CD4-positive, alpha-beta memory T cell (primary cell): ENCODE results near the gene TMPRSS7. TPM values are rescaled to one million over a fixed set of nuclear protein-coding genes. Genes with fewer than 3 reads are reported as not detected.

Source experiments
- CTCF ChIA-PET: fragments of 350-600 bp; sonication (Branson Sonifier 250); formaldehyde crosslinking; loops from one replicate; lab custom pipeline; 2021; ENCODE audit warnings: inconsistent platforms; ENCODE audit not compliant: partially characterized antibody; lab: Charles Lee
- POLR2A ChIA-PET: fragments of 350-600 bp; sonication (Branson Sonifier 250); formaldehyde crosslinking; loops from one replicate; lab custom pipeline; 2021; ENCODE audit not compliant: partially characterized antibody; lab: Charles Lee
- DNase-seq, 5 donors: peaks; one replicate each; pipeline versions ENCODE4 v3.0.0 to v3.0.0-alpha.2; 2020 to 2022; ENCODE audit warnings: mixed read lengths in 1 of 5
- H3K27ac ChIP-seq: one replicate; pipeline ENCODE4 v1.7.0; 2013; ENCODE audit warnings: low read depth, low read length
- H3K27me3 ChIP-seq: 2 replicates; pipeline ENCODE4 v1.7.0; 2013; ENCODE audit warnings: mild to moderate bottlenecking, low read length, moderate library complexity; ENCODE audit not compliant: insufficient read depth
- H3K36me3 ChIP-seq: 2 replicates; pipeline ENCODE4 v1.7.0; 2013; ENCODE audit warnings: mild to moderate bottlenecking, low read length, moderate library complexity; ENCODE audit not compliant: insufficient read depth
- H3K4me1 ChIP-seq: 2 replicates; pipeline ENCODE4 v1.7.0; 2013; ENCODE audit warnings: mild to moderate bottlenecking, low read length, moderate library complexity; ENCODE audit not compliant: insufficient read depth
- H3K4me3 ChIP-seq, 2 donors: one replicate each; pipeline ENCODE4 v1.7.0; 2013; ENCODE audit warnings: low read length in 2 of 2, mild to moderate bottlenecking in 1 of 2
- H3K9me3 ChIP-seq, 2 donors: one replicate each; pipeline ENCODE4 v1.7.0; 2013; ENCODE audit warnings: low read length in 2 of 2, control low read depth in 1 of 2; ENCODE audit not compliant: control insufficient read depth in 1 of 2
- H3K27ac Mint-ChIP-seq, 7 donors: one replicate each; pipeline ENCODE4 v1.8.0; 2020 to 2021; ENCODE audit warnings: mixed read lengths in 7 of 7, mild to moderate bottlenecking in 6 of 7, inconsistent platforms in 3 of 7, moderate library complexity in 3 of 7
- H3K27me3 Mint-ChIP-seq, 2 donors: one replicate each; pipeline ENCODE4 v1.8.0; 2020 to 2021; ENCODE audit warnings: mixed read lengths in 2 of 2
- H3K36me3 Mint-ChIP-seq, 2 donors: one replicate each; pipeline ENCODE4 v1.8.0; 2020 to 2021; ENCODE audit warnings: mixed read lengths in 2 of 2, inconsistent platforms in 1 of 2, mild to moderate bottlenecking in 1 of 2
- H3K4me1 Mint-ChIP-seq, 4 donors: one replicate each; pipeline ENCODE4 v1.8.0; 2020 to 2021; ENCODE audit warnings: mixed read lengths in 4 of 4, mild to moderate bottlenecking in 1 of 4
- H3K4me3 Mint-ChIP-seq, 8 donors: one replicate each; pipeline ENCODE4 v1.8.0; 2020 to 2021; ENCODE audit warnings: mixed read lengths in 8 of 8, mild to moderate bottlenecking in 7 of 8, moderate library complexity in 6 of 8, inconsistent platforms in 3 of 8
- H3K9me3 Mint-ChIP-seq, 8 donors: one replicate each; pipeline ENCODE4 v1.8.0; 2020 to 2021; ENCODE audit warnings: mixed read lengths in 8 of 8, mild to moderate bottlenecking in 5 of 8, inconsistent platforms in 3 of 8, moderate library complexity in 1 of 8
- intact Hi-C: fragments of 100-400 bp; cut with micrococcal nuclease; formaldehyde crosslinking; loops from one replicate; pipeline ENCODE4 v1.15.1; 2023
- polyA plus RNA-seq, 2 donors: library from polyadenylated mRNA; unstranded; fragments of 300-500 nt; fragmentation: Illumina TruSeq; gene quantifications; one replicate each; pipeline ENCODE4 v1.2.3, GENCODE V29; 2021
- total RNA-seq, 2 experiments: library from RNA; stranded (reverse); gene quantifications; one replicate each; pipeline ENCODE4 v1.2.3, GENCODE V29; 2021

The TMPRSS7 gene
- total RNA-seq (under 1 TPM in 1 of 2 experiments, not detected in 1; 0.15 TPM), polyA plus RNA-seq (under 1 TPM; 0.26 TPM)

GRCh38 chr3:112034436-112034835 lies at the start of gene TMPRSS7:
Gene TMPRSS7, plus strand, starts transcription at chr3:112034736. Its CDS starts 110 bp downstream, at chr3:112034846.
- CTCF ChIA-PET, result interaction anchor here (1.7 kb wide), 1 partner anchor 10 kb away, joined by 5 read pairs; no protein-coding TSS in a partner anchor
- Mint-ChIP-seq H3K27me3 (no peaks in the 10 kb centered on the region), H3K4me1 (no peaks in the 10 kb centered on the region), H3K36me3 (no peaks in the 10 kb centered on the region), H3K9me3 (peaks cover 0 to 3% (median 0%) of the 10 kb centered on the region in 8 donors), H3K27ac (no peak within 1 kb of the TSS), H3K4me3 (no peak within 1 kb of the TSS)
- no peak for DNase-seq
- no peak within 1 kb of the TSS for H3K27ac ChIP-seq
- no peaks in the 10 kb centered on the region for H3K27me3 ChIP-seq
- no peaks in the 10 kb centered on the region for H3K36me3 ChIP-seq
- H3K4me3 ChIP-seq, result no peak within 1 kb of the TSS
- no peaks in the 10 kb centered on the region for H3K9me3 ChIP-seq
- H3K4me1 ChIP-seq, result no peaks in the 10 kb centered on the region
- intact Hi-C loops, result no loop called here
- POLR2A ChIA-PET, result no interaction called here

DNA sequence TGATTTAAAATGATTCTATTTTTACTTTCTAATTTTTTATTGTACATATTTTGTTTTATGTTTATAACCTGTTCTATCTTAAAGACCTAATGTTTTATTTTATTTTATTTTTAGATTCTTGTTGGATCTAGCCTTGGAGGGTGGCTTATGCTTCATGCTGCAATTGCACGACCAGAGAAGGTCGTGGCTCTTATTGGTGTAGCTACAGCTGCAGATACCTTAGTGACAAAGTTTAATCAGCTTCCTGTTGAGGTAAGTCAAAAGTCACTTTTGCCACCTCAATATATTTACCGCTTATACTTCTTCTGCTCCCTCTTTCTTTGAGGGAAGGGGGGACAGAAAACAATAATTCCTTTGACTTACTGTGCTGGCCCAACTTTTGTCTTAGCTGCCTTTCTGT lies 47.7 kb upstream of the TMPRSS7 start:
- CTCF ChIA-PET, result interaction anchor here (1.0 to 11.3 kb wide), 7 partner anchors 9 to 318 kb away, joined by 3 to 207 read pairs (median 4); partner anchors contain the start of gene TAGLN3
- intact Hi-C loops, result loop anchor here (10.0 kb wide), 1 partner anchor 912 kb away; the partner anchor contains the start of gene NECTIN3
- peaks cover 18% of the 10 kb centered on the region for H3K36me3 ChIP-seq
- Mint-ChIP-seq H3K4me1 (peaks cover 37 to 44% (median 41%) of the 10 kb centered on the region in 4 donors), H3K9me3 (no peaks in the 10 kb centered on the region), H3K36me3 (peaks cover 33 to 46% of the 10 kb centered on the region in 2 donors), H3K27me3 (no peaks in the 10 kb centered on the region), H3K27ac (peak overlapping the region in 5 of 7 donors; percentile 3 to 58 (median 14)), H3K4me3 (no peak overlapping the region)
- no peaks in the 10 kb centered on the region for H3K27me3 ChIP-seq
- H3K9me3 ChIP-seq, result no peaks in the 10 kb centered on the region
- peaks cover 36% of the 10 kb centered on the region for H3K4me1 ChIP-seq
- no peak overlapping the region for H3K27ac ChIP-seq
- no peak for DNase-seq
- H3K4me3 ChIP-seq, result no peak overlapping the region
- POLR2A ChIA-PET, result no interaction called here

DNA sequence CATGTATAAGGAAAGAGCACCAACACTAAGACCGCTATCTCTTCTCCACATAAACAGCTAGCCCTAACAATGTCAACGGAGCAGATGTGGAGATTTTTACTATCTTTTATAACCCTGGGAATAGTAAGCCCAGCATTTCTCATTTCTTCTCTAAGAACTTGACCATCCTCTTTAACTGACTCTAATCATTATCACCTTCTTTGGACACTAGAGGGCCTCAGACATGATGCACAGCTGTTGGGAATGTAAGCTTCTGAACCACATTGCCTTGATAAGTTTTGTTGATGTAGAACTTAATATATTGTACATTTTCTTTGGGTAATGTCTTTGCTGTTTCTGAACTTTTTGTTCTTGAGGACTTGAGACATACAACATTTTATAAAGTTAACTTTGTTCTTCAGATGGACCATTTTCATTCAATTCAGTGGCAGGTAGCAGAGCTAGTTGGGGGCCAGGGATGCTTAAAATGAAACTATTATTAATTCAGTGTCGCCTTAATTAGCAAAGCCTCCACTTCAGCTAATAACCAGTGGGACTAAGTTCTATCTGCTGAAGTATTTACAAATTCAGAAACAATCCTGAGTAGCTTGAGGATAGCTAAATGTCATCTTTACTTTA lies 45.4 kb upstream of the TMPRSS7 start:
- Histone ChIP-seq H3K4me1 (peaks cover 17% of the 10 kb centered on the region), H3K4me3 (no peak overlapping the region), H3K27ac (no peak overlapping the region), H3K9me3 (no peaks in the 10 kb centered on the region), H3K27me3 (no peaks in the 10 kb centered on the region), H3K36me3 (peaks cover 18% of the 10 kb centered on the region)
- Mint-ChIP-seq H3K36me3 (peaks cover 50 to 56% of the 10 kb centered on the region in 2 donors), H3K9me3 (no peaks in the 10 kb centered on the region), H3K27me3 (no peaks in the 10 kb centered on the region), H3K27ac (no peak overlapping the region), H3K4me1 (peaks cover 23 to 28% (median 25%) of the 10 kb centered on the region in 4 donors), H3K4me3 (peak overlapping the region in 2 of 8 donors; percentile 26 to 39)
- ChIA-PET POLR2A (interaction anchor here (0.7 to 2.8 kb wide), 5 partner anchors 9 to 87 kb away, joined by 3 to 26 read pairs (median 4); partner anchors contain the start of genes ABHD10 and TAGLN3), CTCF (interaction anchor here (0.5 to 11.3 kb wide), 26 partner anchors 8 to 1017 kb away, joined by 3 to 207 read pairs (median 3); partner anchors contain the start of genes ABHD10 and TAGLN3)
- intact Hi-C loops, result loop anchor here (1.0 to 10.0 kb wide), 4 partner anchors 10 to 914 kb away; partner anchors contain the start of genes ABHD10 and NECTIN3
- peak in 4 of 5 donors; percentile 23 to 39 (median 26) for DNase-seq

DNA sequence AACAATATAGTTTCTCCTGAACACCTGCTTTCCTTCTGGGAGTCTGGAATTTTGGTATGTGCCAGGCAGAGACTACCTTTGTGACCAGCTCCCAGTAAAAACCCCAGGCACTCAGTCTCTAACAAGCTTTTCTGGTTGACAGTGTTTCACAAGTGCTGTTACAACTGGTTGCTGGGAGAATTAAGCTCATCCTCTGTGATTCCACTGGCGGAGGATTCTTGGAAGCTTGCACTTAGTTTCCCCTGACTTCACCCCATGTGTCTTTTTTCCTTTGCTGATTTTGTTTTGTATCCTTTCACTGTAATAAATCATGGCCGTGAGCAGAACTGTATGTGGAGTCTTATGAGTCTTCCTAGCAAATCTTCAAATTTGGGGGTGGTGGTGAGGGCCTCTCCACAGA lies 41.5 kb upstream of the TMPRSS7 start:
- ChIA-PET POLR2A (interaction anchor here (1.3 kb wide), 1 partner anchor 14 kb away, joined by 3 read pairs; the partner anchor contains the start of gene ABHD10), CTCF (interaction anchor here (0.7 to 11.3 kb wide), 6 partner anchors 10 to 277 kb away, joined by 3 to 207 read pairs (median 4); partner anchors contain the start of gene ABHD10)
- Histone ChIP-seq H3K4me1 (peaks cover 3% of the 10 kb centered on the region), H3K27me3 (no peaks in the 10 kb centered on the region), H3K36me3 (peaks cover 7% of the 10 kb centered on the region), H3K27ac (no peak overlapping the region), H3K9me3 (no peaks in the 10 kb centered on the region), H3K4me3 (no peak overlapping the region)
- DNase-seq, result no peak
- Mint-ChIP-seq H3K36me3 (peaks cover 35 to 40% of the 10 kb centered on the region in 2 donors), H3K27ac (no peak overlapping the region), H3K9me3 (no peaks in the 10 kb centered on the region), H3K4me1 (peaks cover 5 to 8% (median 7%) of the 10 kb centered on the region in 4 donors), H3K27me3 (no peaks in the 10 kb centered on the region), H3K4me3 (no peak overlapping the region)
- intact Hi-C loops, result no loop called here

DNA sequence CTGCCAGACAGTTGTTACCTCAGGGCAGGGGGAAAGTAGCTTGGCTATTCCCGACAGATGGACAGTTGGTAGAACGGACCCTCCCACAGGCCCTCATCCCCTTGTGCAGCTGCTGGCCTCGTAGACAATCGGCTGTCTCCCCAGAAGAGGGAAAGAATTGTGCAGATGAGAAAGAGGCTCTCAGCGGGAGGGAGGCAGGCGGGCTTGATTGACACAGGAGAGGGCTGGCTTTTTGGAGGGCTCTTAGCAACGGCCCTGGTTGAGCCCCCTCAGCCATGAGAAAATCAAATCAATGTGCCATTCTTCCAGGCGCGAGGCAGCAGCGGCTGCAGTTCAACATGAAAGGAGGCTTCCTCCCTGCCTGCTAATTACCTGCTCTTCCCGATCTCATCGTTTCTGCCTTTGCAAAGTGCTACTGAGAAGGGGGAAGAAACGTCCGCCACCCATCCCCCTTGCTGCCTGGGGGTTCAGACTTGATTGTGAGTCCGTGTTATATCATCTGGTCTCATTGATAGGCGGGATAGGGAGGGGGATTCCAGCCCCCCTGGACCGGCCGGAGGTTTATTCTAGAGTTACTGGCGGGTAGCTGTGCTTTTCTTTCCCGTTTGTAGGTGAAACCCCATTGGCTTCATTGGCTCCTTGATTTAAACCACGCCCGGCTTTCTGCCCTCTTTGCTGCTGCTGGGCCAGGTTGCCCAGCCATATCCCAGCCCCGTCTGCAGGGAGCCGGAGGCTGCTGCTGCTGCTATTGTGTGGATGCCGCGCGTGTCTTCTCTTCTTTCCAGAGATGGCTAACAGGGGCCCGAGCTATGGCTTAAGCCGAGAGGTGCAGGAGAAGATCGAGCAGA lies 35.7 kb upstream of the TMPRSS7 start, which contains the start of gene TAGLN3:
Gene TAGLN3, plus strand, starts transcription at position 287 of the 848 bp plus-strand sequence. Its CDS starts 501 bp downstream, at position 788.
- Histone ChIP-seq H3K36me3 (no peaks in the 10 kb centered on the region), H3K27me3 (no peaks in the 10 kb centered on the region), H3K27ac (no peak within 1 kb of the TSS), H3K4me3 (no peak within 1 kb of the TSS), H3K4me1 (peaks cover 22% of the 10 kb centered on the region), H3K9me3 (no peaks in the 10 kb centered on the region)
- Mint-ChIP-seq H3K4me1 (peaks cover 20 to 28% (median 24%) of the 10 kb centered on the region in 4 donors), H3K36me3 (peaks cover 3 to 11% of the 10 kb centered on the region in 2 donors), H3K4me3 (peak within 1 kb of the TSS; percentile 70 to 84 (median 74)), H3K9me3 (no peaks in the 10 kb centered on the region), H3K27ac (peak within 1 kb of the TSS in 1 of 7 donors; percentile 31), H3K27me3 (no peaks in the 10 kb centered on the region)
- no peak for DNase-seq
- ChIA-PET POLR2A (interaction anchor here (0.8 to 1.0 kb wide), 2 partner anchors 8 to 10 kb away, joined by 3 read pairs; no protein-coding TSS in a partner anchor), CTCF (interaction anchor here (6.9 to 9.2 kb wide), 2 partner anchors 11 to 14 kb away, joined by 68 to 75 read pairs; no protein-coding TSS in a partner anchor)
- intact Hi-C loops, result no loop called here

DNA sequence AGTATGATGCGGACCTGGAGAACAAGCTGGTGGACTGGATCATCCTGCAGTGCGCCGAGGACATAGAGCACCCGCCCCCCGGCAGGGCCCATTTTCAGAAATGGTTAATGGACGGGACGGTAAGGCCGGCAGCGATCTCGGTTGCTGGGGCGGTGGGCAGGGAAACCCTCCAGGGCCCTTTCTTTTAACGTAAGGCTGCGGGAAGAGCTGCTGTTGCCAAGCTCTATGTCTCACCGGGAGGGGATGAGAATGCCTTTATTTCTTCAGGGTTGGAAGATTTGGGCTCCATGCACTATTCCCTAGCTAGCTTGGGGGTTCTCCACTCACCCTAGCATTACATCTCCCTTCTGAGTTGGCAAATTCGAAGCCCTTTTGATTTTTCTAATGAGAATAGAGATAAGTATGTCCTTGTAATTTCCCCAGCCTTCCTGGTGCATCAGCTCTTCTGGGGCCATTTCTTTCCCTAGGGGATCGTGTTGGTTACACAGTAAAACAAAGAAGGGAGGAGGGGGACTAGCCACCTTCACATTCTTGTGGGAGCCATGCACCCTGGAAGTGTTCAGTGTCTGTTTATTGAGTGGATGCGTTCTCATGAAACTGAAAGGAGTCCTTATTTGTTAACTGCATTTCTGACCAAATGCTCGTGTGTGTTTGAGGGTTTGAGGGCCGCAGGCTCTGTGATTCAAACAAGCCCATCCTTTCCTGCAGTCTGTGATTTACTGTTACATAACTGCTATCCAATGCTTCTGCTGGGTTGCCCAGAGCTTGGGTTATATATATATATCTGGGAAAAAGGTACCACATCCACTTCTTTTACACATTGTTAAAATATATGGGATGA lies 34.8 kb upstream of the TMPRSS7 start:
- Histone ChIP-seq H3K27ac (no peak overlapping the region), H3K9me3 (no peaks in the 10 kb centered on the region), H3K4me3 (no peak overlapping the region), H3K36me3 (no peaks in the 10 kb centered on the region), H3K4me1 (peaks cover 23% of the 10 kb centered on the region), H3K27me3 (no peaks in the 10 kb centered on the region)
- intact Hi-C loops, result no loop called here
- peaks cover 23 to 34% (median 28%) of the 10 kb centered on the region in 4 donors for H3K4me1 Mint-ChIP-seq
- peak overlapping the region in 6 of 8 donors; percentile 70 to 84 (median 72) for H3K4me3 Mint-ChIP-seq
- DNase-seq, result no peak
- H3K27ac Mint-ChIP-seq, result no peak overlapping the region
- POLR2A ChIA-PET, result interaction anchor here (0.6 to 0.8 kb wide), 2 partner anchors 9 to 14 kb away, joined by 3 to 4 read pairs; no protein-coding TSS in a partner anchor
- no peaks in the 10 kb centered on the region for H3K27me3 Mint-ChIP-seq
- CTCF ChIA-PET, result interaction anchor here (1.2 to 9.2 kb wide), 3 partner anchors 12 to 44 kb away, joined by 3 to 75 read pairs (median 68); no protein-coding TSS in a partner anchor
- peaks cover 0 to 5% of the 10 kb centered on the region in 2 donors for H3K36me3 Mint-ChIP-seq
- H3K9me3 Mint-ChIP-seq, result no peaks in the 10 kb centered on the region
